GM12801 (cell line): Measurements from ENCODE around the gene CCRL2.

Experiments
- TF ChIP-seq, protein P1 (sequence below): IDR thresholded peaks from one replicate; pipeline ENCODE4 v1.5.1; 2011; ENCODE audit warnings: control low read depth; ENCODE audit not compliant: insufficient read length; ENCODE audit errors: extremely low read depth

CCRL2 gene

DNA sequence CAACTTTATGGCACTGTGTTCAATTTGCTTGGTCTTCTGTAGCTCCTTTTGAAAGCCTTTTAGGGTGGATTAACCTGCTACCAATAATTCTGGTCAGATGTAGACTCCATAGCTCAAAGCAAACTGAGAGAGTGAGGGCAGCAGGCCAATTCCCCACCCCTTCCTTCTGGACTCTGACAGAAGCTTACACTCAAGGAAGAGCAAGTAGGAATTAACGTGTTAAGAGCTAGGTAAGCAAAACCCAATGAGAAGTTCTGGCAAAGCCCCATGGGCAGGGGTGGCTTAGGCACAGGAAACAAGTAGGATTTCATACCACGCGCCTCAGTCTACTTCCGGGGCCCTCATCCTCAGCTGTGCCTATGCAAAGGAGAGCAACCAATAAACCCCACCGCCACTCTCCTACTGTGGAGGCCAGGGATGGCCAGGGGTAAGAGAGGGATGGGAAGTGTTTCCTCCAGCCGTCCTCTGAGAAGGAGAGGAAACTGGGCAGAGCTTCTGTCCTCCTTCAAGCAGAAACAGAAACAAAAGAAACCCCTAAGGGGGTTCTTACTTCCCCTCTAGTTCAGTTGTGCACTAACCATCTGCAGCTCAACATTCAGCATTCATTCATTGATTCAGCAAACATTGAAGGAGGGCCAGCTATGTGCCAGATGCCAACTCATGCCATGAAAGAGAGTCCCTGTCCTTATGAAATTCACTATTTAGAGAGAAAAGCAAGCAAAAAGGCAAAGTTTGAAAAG lies 23.7 kb upstream of the CCRL2 start:
- TF ChIP-seq, protein P1, sequence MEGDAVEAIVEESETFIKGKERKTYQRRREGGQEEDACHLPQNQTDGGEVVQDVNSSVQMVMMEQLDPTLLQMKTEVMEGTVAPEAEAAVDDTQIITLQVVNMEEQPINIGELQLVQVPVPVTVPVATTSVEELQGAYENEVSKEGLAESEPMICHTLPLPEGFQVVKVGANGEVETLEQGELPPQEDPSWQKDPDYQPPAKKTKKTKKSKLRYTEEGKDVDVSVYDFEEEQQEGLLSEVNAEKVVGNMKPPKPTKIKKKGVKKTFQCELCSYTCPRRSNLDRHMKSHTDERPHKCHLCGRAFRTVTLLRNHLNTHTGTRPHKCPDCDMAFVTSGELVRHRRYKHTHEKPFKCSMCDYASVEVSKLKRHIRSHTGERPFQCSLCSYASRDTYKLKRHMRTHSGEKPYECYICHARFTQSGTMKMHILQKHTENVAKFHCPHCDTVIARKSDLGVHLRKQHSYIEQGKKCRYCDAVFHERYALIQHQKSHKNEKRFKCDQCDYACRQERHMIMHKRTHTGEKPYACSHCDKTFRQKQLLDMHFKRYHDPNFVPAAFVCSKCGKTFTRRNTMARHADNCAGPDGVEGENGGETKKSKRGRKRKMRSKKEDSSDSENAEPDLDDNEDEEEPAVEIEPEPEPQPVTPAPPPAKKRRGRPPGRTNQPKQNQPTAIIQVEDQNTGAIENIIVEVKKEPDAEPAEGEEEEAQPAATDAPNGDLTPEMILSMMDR, result no peak

DNA sequence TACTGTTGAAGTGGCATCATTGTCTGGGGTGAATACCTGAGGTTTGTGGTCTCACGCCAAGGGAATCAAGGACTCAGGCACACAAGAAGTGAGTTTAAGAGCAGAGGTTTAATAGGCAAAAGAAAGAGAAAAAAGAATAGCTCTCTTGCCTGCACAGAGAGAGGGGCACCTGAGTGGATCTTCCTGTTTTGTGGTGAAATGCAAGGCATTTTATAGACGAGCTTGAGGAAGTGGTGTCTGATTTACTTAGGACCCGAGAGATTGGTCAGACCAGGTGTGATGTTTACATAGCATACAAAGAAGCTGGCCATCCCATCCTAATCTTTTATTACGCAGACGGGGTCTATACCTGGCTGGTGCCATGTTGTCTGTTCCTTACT lies 23.1 kb upstream of the CCRL2 start:
- TF ChIP-seq, protein P1, result no peak

DNA sequence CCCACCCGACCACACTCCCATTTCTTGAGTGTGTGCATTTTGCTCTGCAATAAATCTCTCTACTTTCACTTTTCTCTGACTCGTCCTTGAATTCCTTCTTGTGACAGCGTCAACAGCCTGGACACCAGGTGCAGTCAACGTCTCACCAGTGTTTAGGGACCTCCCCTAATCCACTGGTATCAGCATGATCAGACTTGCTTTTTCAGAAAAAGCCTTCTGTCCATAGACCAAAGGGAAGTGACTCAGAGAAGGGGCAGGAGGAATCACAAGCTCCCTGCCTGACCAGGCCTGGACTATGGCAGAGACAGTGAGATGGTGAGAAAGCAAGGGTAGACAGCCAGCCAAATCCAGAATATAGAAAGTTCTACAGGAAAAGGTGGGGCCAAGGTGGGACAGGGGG lies 20.9 kb upstream of the CCRL2 start:
- TF ChIP-seq, protein P1, result no peak

DNA sequence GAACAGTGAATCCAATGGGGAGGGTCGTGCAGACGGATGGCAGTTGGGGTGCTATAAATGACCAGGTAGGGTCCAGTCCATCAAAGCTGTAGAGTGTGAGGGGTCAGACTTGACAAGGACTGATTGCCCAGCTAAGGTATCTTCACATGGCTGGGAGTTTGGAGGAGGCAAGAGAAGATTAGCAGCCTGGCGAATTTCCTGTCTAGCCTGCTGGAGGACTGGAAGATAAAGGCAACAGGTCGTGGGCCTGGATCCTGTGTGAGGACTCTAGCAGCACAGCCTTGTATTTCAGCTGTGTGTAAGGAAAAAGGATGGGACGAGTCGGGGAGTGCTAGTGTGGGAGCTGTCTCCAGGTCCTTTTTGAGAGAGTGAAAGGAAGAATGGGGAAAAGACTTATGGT lies 17.8 kb upstream of the CCRL2 start:
- TF ChIP-seq, protein P1, result no peak

DNA sequence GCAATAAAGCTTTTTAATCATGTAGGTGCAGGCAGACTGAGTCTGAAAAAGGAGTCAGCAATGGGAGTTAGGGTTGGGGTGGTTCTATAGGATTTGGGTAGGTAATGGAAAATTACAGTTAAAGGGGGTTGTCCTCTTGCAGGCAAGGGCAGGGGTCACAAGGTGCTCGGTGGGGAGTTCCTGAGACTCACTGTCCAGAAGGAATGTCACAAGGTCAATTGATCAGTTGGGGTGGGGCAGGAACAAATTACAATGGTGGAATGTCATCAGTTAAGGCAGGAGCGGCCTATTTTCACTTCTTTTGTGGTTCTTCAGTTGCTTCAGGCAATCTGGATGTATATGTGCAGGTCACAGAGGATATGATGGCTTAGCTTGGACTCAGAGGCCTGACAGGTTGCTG lies 14.0 kb upstream of the CCRL2 start:
- TF ChIP-seq, protein P1, result no peak

DNA sequence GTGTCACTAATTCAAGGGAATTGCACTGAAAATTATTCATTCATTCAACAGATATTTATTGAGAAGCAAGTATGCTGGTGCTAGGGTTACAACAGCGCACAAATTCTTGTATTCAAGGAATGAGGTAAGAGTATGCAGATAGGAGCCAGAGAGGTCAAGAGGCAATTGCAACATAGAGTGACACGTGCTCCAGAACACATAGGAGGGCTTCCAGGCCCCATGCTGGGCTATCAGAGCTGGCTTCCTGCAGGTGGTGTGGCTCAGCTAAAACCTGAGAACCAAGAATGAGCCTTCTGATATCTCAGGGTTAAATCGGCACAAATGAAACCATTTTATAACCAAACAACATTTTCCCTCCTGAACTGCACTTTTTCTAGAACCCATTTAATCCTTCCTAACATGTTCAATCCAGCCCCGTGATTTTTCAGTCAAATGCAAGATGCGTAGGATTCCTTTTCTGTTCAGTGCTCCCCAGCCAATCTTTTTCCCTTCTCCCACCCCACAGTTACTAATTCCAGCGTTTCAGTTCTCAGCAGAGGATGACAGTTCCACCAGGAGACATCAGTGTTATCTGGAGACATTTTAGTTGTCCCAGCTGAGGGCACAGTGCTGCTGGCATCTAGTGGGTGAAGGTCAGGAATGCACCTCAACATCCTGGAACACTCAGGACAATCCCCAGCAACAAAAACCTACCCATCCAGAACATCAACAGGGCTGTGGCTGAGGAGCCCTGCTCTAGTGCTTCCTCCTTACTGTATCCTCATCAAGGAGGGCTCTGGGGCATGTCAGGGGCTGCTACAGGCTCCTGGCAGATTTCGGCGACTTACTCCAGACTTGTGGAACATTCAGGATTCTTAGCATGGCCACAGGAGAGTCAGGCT lies 13.3 kb upstream of the CCRL2 start:
- TF ChIP-seq, protein P1, result no peak

DNA sequence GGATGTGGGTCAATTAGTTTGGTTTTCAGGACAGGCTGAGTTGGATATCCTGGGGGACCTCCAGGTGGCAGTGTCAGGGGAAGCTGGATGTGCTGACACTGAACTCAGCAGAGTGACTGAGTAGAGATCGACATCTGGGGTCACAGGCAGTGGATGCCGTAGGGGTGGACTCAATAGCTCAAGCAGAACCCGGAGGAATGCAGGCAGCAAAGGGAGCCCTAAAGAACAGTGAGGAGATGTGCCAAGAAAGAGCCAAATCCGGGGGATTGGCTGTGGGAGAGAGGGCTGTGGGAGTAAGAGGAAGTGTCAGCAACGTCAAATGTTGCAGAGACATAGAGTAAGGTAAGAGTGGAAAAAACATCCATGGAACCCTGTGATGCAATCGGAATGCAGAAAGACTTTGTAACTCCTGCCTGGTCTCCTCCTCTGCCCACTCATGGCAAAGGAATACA lies 11.8 kb upstream of the CCRL2 start:
- TF ChIP-seq, protein P1, result no peak
